ENCODE data around the gene ZBP1. TPM values are rescaled to one million over a fixed set of nuclear protein-coding genes. Genes with fewer than 3 reads are reported as not detected.

ZBP1 gene
- total and polyA plus RNA-seq, 7 donors, result 0.36 to 17.2 (median 1.2) TPM; not detected in 2

- intact Hi-C loops (cut with DNase I), result no loop called here
- Histone ChIP-seq H3K4me1 (no peaks in the 10 kb centered on the region), H3K9me3 (no peaks in the 10 kb centered on the region), H3K27me3 (peaks cover 0 to 20% (median 0%) of the 10 kb centered on the region in 3 donors), H3K27ac (no peak overlapping the region), H3K36me3 (no peaks in the 10 kb centered on the region), H3K4me3 (no peak overlapping the region)
- 89 to 93% methylated on average over 6 of the region's 6 CpGs for WGBS, 2 donors
- TF ChIP-seq POLR2AphosphoS5 (IDR thresholded peaks at IDR 0.05) (no peak), CTCF (IDR thresholded peaks at IDR 0.05) (no peak), POLR2A (IDR thresholded peaks at IDR 0.05) (no peak), EP300 (IDR thresholded peaks at IDR 0.05) (no peak)
- DNase-seq, result no peak
These were observed 3.0 kb downstream of the ZBP1 start for GRCh38 chr20:57617079-57617795.

DNA sequence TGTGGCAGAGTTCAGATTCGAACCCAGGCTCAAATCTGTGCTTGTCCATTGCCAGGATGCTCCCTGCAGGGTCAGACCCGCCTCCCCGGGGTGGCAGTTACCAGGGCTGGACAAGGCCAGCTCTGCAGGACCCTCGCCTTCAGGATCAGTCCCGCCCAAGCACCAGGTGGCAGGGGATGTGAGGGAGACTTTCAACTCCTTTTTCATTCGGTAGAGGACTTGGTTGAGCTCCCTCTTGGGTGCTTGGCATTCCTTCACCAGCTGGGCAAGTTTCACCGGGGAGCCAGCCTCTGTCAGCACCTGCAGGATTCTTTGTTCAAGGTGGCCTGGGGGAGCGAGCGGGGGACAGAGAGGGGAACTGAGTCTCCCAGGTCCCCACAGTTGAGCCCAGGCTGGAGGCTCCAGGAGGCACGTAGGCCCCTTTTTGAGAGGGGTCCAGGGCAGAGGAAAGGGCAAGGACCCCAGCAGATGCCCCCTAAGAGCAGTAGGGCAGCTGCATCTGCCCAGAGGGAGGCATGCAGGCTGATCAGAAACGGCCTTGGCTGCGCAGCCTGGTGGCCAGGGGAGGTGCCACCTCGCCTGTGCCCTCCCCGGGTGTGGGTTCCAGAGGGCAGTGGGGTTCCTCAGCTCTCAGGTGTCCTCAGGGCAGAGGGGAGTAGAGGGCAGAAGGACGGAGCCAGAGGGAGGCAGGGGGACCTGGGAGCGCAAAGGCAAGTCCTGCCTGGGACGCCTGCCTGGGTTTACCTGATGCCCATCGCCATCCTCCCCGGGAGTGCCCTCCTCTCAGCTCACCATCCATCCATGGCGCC, 3.9 kb downstream of the ZBP1 start:
- TF ChIP-seq CTCF (IDR thresholded peaks at IDR 0.05) (no peak), POLR2A (IDR thresholded peaks at IDR 0.05) (no peak), EP300 (IDR thresholded peaks at IDR 0.05) (no peak), POLR2AphosphoS5 (IDR thresholded peaks at IDR 0.05) (no peak)
- no peaks in the 10 kb centered on the region for H3K36me3 ChIP-seq
- H3K27ac ChIP-seq, result no peak overlapping the region
- 91 to 93% methylated on average over 20 of the region's 20 CpGs for WGBS, 2 donors
- H3K4me1 ChIP-seq, result no peaks in the 10 kb centered on the region
- H3K9me3 ChIP-seq, result no peaks in the 10 kb centered on the region
- no peak overlapping the region for H3K4me3 ChIP-seq
- intact Hi-C loops (cut with DNase I), result no loop called here
- no peak for DNase-seq
- peaks cover 0 to 12% (median 0%) of the 10 kb centered on the region in 3 donors for H3K27me3 ChIP-seq

DNA sequence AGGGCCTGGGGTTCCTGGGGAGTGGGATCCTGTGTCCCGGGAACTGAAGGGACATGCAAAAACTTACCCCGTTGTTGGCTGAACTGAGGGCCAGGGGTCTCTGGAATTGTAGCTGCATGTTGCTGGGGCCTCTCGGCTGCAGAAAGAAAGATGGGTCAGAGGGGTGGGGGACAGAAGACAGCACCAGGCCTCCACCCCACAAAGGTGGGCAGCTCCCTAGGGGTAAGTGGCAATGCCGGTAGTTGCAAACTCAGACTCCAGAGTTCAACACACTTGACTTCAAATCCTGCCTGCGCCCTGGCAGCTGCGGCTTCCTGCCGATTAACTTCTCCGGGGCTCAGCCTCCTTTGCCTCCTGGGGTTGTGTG, 4.8 kb downstream of the ZBP1 start:
- no peak for DNase-seq

More for the DNA sequence above, 4.8 kb downstream of the ZBP1 start:
- Histone ChIP-seq H3K4me1 (no peaks in the 10 kb centered on the region), H3K27ac (no peak overlapping the region), H3K4me3 (no peak overlapping the region), H3K9me3 (no peaks in the 10 kb centered on the region), H3K27me3 (peaks cover 0 to 7% (median 0%) of the 10 kb centered on the region in 3 donors), H3K36me3 (no peaks in the 10 kb centered on the region)
- intact Hi-C loops (cut with DNase I), result no loop called here
- TF ChIP-seq CTCF (IDR thresholded peaks at IDR 0.05), result no peak
- no peak for TF ChIP-seq POLR2AphosphoS5 (IDR thresholded peaks at IDR 0.05)
- TF ChIP-seq EP300 (IDR thresholded peaks at IDR 0.05), result no peak
- no peak for TF ChIP-seq POLR2A (IDR thresholded peaks at IDR 0.05)
- 87 to 90% methylated on average over 8 of the region's 8 CpGs for WGBS, 2 donors
